GM21786 (cell line): Measurements from ENCODE around the gene RPL3.

Experiments used
- ATAC-seq: cut with Tn5 transposase; IDR thresholded peaks from one replicate; pipeline ENCODE4 v1.9.1; 2021; ENCODE audit not compliant: unreplicated experiment

RPL3 gene

DNA sequence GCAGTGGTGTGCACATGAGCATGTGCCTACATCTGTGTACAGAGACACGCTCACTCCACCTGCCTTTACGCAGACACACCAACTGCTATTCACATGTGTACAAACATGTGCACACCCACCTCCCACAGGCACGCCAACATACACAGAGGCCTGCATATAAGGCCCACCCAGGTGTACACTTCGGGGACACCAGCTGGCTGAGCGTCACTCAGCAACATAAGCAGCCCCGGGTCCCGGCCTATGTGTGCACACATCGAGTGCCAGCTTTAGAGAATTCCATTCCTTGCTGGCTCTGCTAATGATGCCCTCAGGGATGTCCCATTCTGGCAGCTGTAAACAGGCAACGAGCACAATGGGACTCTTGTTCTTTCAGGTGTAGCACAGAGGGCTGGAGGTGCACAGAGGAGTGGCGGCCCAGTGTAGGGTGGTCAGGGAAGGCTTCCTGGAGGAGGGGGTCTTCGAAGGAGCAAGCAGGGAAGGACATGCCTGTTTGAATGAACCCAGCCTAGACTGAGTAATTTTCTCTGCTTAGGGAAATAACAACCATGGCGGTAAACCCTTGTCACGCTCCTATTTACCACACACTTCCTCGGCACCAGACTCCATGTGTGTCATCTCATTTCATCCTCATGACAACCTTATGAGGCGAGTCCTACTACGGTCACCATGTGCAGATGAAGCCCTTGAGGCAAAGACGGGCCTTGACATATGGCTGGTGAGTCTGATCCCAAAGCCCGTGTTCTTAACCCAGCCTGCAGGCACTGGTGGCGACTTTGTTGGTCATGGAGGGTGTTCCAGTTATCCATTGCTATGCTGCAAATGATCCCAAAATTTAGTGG is 35.1 kb downstream of the RPL3 start:
- ATAC-seq, result no peak

DNA sequence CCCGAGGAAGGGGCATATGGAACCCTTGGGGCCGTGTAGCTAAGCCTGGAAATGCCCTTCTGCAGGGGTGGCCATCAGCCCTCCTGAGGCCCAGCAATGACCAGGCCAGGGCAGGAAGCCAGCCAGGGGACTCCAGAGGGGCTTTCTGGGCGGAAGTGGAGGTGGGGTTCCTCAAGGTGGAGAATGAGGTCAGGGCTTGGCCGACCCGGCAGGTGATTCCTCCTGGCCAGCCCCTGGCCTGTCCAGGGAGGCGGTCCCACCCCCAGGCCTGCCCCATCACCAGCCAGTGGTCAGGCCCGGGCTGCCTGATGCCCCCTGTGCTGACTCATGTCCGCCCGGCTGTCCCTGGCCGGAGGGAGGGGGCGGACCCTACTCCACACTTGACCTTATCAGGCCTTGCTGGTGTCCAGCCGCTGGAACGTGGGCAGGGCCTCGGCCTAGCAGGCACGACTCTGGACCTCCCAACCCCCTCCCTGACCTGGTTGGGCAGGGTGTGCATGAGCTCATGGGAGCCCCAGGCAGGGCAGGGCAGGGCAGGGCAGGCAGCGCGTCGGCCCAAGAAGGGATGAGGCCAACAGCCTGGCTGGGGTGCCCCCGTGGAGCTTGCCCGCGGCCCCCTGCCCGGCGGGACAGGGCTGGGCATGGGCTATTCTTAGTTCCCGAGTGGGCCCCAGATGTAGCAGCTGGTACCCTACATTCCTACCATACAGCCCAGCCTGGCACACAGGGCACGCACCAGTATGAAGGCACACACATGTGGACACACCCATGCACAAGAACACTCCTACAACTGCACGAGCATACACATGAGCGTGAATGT is 35.9 kb downstream of the RPL3 start:
- ATAC-seq, result no peak

DNA sequence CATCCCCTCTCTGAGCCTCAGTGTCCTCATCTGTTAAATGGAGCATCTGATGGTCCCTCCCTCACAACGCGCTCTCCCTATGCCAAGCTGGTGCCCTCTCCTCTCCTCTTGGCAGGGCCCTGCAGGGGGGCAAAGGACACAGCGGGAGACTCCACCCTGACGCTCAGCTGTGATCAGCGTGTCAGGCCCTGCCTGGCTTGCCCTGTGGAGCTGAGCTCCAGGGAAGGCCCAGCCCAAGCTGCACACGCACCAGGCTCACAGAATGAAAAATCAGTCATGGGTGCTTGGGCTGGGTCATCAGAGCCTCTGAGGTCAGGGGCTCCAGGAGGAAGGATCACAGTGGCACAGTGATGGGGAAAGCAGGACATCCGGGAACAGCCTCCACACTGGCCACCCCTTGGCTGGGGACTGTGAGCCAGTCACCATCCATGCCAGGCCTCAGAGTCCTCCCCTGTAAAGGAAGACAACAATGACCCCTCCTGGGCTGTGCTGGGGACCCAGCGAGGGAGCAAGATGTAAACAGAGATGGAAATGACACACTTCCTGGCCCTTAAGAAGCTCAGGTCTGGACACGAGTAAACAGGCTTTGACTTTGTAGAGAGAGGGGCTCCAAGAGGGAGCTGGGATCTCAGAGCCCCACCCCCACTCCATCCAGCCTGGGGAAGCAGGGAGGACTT is 36.6 kb downstream of the RPL3 start:
- no peak for ATAC-seq

DNA sequence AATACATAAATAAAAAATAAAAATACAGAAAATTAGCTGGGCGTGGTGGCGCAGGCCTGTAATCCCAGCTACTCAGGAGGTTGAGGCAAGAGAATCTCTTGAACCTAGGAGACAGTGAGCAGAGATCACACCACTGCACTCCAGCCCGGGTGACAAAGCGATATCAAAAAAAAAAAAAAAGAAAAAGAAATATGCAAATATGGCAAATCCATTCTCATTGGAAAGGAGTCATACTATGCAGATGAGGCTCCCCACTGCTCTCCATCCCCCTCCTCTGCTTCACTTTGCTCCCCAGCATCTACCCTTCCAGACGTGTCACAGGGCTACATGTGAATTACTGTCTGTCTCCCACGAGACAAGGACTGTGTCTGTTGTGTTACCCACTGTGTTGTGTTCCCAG is 38.3 kb downstream of the RPL3 start:
- ATAC-seq, result no peak

DNA sequence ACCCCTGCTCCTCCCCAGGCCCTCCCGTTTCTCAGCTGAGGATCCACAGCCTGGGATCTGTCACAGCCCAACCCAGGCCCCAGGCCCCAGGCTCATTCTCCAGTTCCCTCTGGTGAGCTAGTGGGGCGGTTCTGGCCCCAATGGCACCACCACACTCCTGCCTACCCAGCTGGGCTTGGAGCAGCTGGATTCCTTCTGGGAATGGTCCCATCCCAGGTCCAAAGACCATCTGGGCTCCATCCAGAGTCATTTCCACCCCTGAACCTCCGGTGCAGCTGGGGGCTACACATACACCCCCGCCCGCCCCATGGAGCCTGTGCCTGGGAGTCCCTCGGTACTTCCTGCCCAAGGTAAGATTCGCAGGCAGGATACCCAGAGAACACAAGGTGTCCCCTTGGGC is 39.2 kb downstream of the RPL3 start:
- no peak for ATAC-seq

DNA sequence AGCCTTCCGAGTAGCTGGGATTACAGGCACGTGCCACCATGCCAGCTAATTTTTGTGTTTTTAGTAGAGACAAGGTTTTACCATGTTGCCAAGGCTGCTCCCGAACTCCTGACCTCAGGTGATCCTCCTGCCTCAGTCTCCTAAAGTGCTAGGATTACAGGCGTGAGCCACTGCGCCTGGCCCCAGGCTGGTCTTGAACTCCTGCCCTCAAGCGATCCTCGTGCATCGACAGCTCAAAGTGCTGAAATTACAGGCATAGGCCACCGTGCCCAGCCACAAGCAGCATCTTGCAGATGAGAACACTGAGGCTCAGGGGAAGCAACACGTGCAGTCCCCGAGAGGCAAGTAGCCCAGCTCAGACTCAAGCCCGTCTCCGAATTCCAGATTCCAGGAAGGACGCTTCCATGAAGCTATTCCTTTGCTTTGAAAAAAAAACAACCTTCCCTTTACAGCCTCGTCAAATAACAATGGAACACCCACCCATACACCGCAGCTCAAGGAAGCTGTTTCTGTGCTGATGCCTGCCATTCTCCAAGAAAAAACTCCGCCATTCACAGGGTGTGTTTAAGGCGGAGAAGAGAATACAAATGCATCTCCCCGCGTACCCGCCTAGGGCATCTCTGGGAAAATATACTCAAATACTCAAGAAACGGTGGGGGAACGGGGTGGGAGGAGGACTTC is 40.1 kb downstream of the RPL3 start:
- no peak for ATAC-seq

DNA sequence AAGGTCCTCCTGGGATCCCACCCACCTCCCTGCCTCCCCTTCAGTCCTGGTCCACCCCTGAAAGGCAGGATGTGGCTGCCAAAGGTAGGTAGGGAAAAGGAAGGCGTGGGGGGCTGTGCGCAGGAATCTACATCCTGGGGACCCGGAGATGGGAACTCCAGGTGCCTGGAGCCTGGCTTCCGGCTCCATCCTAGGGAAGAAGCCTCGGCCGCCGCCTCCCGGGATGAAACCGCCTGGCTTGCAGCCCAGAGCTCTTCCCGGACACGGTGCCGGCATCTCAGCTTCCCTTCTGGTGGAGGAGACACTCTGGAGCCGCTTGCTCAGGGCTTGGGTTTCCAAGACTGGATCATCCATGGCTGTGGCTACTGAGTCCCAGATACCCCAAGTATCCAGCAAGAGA is 41.4 kb downstream of the RPL3 start:
- ATAC-seq, result no peak

DNA sequence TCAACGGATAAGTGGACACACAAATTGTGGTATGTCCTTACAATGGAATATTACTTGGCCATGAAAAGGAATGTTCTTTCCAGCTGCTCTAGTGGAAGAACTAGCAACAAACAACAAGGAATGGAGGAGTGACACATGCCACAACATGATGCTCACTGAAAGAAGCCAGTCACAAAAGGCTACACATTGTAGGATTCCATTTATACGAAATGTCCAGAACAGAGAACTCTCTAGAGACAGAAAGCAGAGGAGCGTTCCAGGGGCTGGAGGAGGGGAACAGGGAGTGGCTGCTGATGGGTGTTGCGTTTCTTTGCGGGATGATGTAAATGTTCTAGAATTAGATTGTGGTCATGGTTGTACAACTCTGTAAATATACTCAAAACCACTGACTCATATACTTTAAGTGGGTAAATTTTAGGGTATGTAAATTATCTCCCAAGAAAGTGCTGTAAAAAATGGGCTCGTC is 42.2 kb downstream of the RPL3 start:
- no peak for ATAC-seq

DNA sequence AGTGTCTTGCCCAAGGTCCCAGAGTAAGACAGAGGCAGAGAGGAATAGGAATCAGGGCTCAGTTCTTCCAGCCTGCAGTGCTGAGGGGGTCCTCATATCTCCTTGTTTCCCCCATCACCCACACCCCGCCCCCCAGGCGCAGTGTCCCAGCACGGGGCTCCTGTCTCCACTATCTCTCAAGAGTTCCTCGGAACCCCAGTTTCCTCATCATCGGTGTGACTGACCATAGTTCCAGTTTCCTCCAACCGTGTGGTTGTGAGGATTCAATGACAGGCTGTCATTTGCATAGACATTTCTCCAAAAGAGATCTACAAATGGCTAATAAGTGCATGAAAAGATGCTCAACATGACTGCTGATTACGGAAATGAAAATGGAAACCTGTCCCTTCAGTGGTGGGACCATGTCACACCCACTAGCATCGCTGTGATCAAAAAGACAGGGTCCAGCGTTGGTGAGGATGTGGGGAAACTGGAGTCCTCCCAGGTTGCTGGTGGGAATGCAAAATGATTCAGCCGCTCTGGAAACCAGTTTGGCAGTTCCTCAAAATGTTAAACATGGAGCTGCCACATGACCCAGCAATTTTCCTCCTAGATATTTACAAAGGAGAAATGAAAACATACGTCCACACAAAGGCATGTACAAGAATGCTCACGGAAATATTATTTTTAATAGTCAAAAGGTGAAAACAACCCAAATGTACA is 42.8 kb downstream of the RPL3 start:
- no peak for ATAC-seq

DNA sequence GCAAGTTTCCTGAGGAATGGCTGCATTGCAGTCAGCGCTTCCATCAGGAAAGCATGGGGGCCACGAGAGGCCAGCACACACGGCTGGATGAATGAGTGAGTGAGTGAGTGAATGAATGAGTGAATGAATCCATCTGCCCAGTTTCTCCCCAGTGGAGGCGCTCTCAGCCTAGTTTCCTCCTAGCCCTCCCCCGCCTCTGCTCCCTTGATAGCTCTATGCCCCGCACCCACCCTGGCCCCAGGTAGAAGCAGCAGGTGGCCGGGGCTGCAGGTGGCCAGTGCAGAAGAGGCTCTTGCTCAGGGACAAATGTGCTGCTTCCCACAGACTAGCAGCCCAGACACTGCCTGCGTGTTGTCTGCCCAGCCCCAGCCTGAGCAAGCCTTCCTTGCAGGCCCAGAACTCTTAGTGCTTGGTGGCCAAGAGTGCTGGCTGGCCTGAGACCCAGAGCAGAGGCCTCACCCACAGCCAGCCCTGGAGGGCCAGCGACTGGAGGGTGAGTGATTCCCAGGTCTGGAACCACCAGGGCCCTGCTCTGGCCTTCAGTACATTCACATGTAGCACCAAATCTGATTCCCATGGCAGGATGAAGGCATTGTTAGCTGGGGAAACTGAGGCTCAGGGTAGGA is 43.5 kb downstream of the RPL3 start:
- no peak for ATAC-seq

DNA sequence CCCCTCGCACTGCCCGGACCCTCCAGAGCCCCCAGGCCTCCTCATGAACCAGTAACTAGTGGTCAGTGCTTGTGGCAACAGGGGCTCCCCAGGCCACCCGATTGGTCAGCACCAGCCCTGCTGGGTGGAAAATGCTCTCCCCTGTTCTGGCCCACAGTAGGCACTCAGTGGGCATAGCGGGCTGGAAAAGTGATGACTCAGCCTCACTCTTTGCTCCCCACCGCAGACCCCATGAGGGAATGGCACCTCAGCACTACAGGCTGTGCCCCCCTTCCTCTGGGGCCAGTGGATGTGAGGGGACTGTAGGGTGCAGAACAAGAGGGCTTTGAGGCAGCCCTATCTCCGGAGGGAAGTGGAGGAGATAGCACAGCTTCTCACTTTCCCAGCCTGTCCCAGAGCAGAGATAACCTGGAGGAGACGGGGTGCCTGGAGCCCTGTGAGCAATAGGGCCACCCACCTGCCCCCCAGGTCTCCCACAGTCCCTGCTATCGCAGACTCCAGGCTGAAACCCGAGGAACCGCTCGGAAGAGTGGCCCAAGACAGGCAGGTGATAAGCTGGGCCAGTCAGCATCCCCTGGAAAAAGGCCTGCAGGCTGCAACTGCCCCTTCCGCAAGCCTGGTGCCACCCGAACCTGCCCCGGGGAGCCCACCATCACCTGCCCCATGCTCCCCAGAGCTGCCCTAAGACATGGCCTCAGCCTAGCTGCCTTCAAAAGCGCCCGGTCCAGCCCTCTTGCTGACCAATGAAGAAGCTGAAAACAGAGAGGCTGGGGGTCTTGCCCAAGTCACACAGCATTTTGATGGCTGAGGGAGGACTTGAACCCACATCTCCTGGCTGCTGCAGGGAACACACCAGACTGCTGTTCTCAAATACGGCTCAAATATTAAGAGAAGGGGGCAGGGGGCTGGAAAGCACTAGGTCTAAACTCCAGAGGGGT is 45.2 kb downstream of the RPL3 start:
- ATAC-seq, result no peak

DNA sequence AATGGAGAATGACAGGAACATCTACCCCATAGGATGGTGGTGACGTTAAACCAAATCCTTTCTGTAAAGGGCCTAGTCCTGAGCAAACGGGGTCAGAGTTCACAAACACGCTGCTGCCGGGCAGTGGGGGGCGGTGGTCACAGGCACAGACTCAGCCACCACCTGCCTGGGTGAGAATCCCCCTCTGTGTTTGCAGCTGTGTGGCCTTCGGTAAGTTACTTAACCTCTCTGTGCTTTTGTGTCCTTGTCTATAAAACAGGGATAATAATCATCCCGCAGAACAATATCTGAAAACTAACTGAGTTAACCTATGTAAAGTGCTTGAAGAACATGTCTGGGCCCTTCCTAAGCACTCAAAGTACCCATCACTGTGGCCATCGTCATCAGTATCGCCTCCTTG is 48.6 kb downstream of the RPL3 start:
- no peak for ATAC-seq

DNA sequence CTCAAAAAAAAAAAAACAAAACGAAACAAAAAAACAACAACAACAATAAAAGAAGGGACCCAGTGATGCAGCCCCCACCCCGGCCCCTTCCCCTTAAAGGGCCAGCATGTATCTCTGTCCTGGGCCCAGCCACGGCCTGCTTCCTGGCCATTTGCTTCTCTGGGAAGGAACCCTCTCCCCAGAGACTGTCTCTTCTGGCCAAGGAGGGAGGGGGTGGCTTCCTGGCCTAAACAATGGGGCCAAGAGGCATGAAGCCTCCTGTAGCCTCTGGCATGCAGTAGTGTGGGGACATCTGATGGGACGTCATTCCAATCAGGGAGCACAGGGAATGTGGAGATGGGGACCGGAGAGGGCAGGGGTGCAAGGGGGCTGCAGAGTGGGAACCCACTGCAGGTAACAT is 49.1 kb downstream of the RPL3 start:
- no peak for ATAC-seq

DNA sequence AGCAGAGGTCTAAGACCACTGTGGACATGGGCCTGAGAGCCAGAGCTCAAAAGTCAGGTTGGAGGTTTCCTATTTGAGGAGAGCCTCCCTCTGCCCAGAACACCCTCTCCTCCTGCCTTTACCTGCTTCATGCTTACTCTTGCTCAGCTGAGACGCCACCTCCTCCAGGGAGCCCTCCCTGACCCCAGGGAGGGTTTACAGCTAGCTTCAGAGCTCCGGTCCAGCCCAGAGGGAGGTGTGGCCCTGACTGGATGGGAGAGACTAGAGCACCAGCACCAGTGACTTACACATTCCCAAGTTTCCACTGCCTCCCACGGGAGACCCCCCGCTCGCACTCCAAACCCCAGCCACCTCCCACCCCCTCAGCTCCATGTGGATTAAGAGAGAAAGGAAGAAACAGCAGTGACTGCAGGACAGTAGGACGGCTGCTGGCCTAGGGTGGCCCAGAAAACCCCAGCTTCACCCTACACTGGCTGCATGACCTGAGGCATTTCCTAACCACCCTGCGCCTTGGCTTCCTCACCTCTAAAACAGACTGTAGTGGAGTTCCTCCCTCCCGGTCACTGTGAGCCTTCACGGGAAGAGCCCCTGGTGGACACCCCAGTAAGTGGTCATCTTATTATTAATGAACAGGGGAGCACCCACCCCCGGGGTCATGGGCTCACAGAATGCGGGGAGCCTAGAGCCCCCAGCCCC is 50.2 kb downstream of the RPL3 start:
- ATAC-seq, result no peak

DNA sequence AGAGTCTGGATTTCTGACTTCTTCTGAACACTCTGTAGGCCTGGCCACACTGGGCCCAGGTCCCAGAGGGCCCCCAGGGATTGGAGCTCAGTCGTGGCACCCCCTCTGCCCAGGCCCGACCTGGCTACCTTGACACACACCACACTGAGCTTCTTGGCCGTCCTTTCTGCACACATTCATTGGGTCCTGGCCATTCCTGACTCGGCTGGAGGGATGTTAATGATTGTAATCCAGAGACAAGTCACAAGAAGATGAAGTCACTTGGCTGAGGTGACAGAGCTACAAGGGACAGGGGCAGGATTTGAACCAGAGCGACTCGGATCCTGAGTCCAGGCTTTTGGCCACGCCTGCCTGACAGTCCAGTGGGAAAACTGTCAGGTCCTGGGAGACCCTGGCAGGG is 50.8 kb downstream of the RPL3 start:
- ATAC-seq, result no peak

DNA sequence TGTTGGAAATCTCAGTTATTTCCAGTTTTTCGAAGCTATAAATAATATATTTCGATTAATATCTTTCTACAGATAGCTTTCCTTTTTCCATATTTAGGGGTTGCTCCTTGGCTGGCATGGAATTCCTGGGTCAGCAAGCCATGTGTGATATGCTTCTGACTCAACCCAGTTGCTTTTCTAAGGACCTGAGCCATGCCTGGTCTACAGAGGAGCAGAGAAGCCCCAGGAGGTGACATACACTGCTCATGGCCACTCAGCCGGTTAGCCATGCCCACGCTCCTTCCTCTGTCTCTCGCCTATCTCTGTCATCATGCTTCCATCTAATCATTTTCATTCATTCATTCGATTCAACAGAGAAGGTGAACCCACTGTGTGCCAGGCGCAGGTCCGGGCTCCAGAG is 51.4 kb downstream of the RPL3 start:
- ATAC-seq, result no peak

DNA sequence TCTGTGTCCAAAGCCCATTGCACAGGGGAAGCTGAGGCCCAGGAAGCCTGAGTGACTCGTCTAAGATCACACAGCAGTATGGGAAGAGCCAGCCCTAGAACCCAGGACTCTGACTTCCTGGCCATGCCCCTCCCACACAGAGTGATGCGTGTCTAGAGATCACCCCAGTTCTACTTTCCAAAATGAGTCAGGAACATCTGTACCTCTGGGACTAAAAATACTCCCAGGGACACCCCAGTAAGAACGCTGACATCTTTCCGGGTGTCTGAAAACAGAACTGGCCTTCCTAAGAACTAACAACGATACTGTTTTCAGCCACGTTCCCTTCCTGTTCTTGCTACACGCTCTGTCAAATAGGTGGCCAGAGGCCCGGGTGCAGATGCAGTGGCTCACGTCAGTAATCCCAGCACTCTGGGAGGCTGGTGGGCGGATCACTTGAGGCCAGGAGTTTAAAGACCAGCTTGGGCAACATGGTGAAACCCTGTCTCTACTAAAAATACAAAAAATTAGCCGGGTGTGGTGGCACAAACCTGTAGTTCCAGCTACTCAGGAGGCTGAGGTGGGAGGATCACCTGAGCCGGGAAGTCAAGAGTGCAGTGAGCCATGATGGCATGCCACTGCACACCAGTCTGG is 52.9 kb downstream of the RPL3 start:
- peak; percentile 77 for ATAC-seq
